Anterior cingulate cortex (tissue), 58 donors: ENCODE results near the gene RTP3.
"Not testable (repeated sequence)": the region's sequence is repeated elsewhere in the genome, so short reads cannot be mapped to it uniquely, and the experiment has no call there.

Experiments
- DNase-seq, 58 donors: peaks; one replicate each; lab custom pipeline; 2025; lab: John Stamatoyannopoulos, UW

The RTP3 gene

DNA sequence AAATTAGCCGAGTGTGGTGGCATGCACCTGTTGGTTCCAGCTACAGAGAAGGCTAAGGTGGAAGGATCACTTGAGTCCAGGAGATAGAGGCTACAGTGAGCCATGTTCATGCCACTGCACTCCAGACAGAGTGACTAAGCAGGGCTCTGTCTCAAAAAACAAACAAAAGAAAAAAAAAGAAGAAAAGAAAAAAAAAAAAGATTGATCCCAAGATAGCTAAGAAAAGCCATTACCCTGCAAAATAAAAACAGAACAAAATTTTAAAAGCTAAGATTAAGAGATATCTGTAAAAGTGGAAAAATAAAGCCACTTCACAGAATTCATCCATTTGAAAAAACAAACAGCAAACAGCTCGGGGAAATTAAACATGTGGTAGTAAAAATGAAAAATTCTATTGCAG lies 44.6 kb downstream of the RTP3 start:
- DNase-seq: no peak

GRCh38 chr3:46542801-46543201 lies 45.0 kb downstream of the RTP3 start:
- DNase-seq: no peak

DNA sequence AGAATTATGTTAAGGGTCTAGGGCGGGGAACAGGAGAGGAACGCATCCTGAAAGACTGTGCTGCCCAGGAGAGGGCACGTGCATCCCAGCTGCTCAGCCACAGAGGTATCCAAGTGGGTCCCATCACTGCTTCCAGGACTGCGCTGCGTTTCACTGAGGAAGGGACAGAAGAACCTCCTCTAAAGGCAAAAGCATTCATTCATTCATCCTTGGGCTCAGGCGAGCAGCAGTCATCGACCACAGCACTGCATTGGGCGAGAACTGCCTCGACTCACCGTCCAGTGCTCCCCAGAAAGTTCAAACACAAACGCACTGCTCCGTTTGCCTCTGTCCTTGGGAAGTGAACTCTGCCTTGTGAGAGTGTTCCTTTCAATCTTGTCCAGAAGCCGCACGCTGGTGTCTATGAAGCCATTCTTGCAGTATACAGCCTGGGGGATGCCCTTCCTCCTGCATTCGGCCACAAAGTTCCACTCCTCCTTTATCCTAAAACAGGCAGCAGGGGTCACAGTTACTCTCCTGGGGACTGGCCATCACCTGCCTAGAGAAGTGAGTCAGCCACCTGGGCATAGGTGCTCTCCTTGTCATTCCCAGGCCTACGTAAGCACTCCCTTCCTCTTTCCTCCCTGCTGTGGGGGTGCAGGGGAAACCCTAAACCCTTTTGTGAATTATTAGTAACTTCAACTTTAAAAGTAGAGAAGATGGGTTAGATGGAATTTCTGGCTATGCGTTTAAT lies 47.2 kb downstream of the RTP3 start:
- no peak for DNase-seq

DNA sequence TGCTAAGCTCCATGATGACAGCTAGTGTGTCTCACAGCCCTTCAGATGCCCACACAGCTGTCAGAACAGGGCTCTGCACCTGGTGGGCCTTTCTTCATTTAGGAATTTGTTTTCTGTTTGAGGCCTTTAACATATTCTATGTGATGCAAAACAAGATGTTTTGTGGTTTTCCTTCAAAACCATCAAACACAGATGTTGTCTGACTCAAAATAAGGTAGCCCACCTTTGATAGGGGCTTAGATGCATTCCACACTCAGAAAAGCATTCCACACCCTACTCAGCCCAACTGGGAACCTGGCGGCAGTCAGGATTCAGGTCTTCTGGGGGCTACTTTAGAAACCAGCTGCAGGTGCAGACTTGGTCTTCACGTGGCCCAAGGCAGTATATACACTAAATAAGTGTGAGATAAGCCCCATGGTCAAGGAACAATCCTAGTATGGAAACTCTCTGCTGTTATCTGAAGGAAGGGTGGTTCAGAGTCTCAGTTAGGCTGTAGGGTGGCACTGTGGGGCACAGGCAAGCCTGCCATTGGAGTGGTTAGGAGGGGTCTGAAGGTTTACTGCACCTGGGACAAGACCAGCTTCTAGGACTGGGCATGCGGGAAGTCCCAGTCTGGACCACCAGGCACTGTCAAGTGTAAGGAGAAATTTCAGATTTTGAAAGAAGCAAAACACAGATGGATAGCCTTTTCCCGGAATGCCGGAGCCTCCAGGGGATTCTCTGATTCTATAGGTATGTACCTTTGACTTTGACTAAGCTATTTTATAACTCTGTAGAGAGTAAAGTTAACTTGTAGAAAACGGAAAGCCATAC lies 48.2 kb downstream of the RTP3 start:
- no peak for DNase-seq

DNA sequence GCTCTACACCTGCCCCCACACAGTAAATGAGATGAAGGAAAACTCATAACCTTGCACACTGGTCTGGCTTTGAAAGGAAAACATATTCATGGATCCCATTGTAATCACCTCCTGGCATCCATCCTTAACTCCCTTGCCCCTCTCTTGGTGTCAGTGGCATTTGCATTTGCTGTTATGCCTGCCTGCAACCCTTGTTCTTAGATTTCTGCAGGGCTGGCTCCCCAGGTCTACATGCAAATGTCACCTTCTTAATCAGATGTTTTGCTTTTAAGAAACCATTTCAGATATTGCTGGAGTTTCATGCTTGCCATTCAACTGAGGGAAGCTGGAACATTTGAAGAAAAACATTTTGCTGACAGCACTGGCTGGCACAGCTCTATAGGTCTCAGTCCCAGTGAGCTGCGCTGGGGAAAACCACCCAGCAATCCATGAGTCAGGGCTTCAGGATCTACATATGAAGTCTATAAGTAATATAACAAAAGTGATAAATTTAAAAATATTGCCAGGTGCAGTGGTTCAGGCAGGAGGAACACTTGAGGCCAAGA lies 49.2 kb downstream of the RTP3 start:
- no peak for DNase-seq

DNA sequence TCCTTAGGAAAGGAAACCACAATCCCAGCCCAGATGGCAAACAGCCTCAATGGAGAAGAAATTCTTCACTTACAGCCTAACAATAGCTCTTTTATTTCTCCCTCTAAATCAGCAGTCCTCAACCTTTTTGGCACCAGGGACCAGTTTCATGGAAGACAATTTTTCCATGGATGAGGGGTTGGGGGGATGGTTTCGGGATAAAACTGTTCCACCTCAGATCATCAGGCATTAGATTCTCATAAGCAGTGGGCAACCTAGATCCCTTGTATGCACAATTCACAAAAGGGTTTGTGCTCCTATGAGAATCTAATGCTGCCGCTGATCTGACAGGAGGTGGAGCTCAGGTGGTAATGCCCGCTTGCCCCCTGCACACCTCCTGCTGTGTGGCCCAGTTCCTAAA lies 50.8 kb downstream of the RTP3 start:
- not testable (repeated sequence) for DNase-seq

DNA sequence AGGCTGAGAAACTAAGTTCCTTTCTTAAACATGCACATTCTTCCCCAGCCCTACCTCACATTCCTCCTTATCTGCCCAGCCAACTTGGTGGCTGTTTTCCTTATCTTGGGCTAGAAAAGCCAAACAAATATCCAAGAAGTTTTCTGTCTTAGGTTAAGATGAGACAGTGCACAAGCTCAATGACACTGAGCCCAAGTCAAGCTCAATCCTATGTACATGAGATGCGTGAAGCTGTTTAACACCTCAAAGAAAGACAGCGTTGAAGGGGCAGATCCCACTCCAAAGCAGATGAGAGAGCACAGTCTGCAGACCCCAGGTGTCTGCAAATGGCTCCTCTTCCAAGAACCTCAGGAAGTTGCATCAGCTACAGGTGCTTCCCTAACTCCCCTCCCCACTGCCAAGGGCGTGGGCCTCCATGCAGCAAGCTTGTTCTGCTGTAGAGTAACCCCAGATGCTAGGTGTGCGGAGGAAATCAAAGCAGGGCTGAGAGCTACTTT lies 51.7 kb downstream of the RTP3 start:
- no peak for DNase-seq

DNA sequence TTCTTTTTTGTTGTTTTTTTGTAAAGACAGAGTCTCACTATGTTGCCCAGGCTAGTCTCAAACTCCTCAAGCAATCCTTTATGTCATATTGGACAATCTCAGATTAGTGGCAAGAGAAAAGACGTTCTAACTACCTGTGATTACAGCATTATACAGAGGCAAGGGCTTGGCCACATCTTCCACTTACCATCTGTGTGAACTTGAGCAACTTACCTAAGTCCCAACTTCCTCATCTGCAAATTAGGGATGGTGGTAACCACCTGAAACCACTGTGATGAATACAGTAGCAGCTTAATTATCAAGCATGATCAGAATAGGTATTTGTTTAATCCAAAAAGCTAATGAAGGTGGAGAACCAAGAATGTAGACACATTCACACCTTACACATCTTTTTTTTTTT lies 52.2 kb downstream of the RTP3 start:
- DNase-seq: no peak
